HL-60 (cell line): ENCODE measurements around the gene KCNJ3.

ENCODE experiments used
- DNase-seq, 2 experiments: peaks; one replicate each; pipeline ENCODE4 v3.0.0-alpha.2; 2010 to 2020; ENCODE audit warnings: low read depth in 1 of 2, low spot score in 1 of 2
- H3K27ac ChIP-seq: fragments of 250-450 bp; sonication (Bioruptor Pico); replicated peaks from 2 replicates; pipeline ENCODE4 v1.5.1; 2020; ENCODE audit warnings: mild to moderate bottlenecking, moderate library complexity
- H3K27me3 ChIP-seq: fragments of 250-450 bp; sonication (Bioruptor Pico); 2 replicates; pipeline ENCODE4 v1.5.1; 2021; ENCODE audit warnings: mild to moderate bottlenecking, moderate library complexity; ENCODE audit not compliant: insufficient read depth, poor library complexity, severe bottlenecking
- H3K4me3 ChIP-seq: replicated peaks from 2 replicates; pipeline ENCODE4 v1.5.1; 2011; ENCODE audit warnings: mild to moderate bottlenecking, control low read depth, low read length; ENCODE audit not compliant: insufficient read depth
- GABPA ChIP-seq: IDR thresholded peaks from 2 replicates; pipeline ENCODE4 v1.6.1; 2012; ENCODE audit warnings: low read depth
- POLR2AphosphoS5 ChIP-seq: IDR thresholded peaks from 2 replicates; pipeline ENCODE4 v1.6.1; 2012; ENCODE audit warnings: low read depth
- REST ChIP-seq: IDR thresholded peaks from 2 replicates; pipeline ENCODE4 v1.6.1; 2012; ENCODE audit warnings: low read depth; ENCODE audit not compliant: insufficient replicate concordance
- SPI1 ChIP-seq: IDR thresholded peaks from 2 replicates; pipeline ENCODE4 v1.6.1; 2012; ENCODE audit warnings: low read depth, mild to moderate bottlenecking, borderline replicate concordance
- TF ChIP-seq, protein P1 (sequence below): IDR thresholded peaks from one replicate; pipeline ENCODE4 v1.5.1; 2011; ENCODE audit warnings: low read length, control low read depth, inconsistent platforms; ENCODE audit not compliant: insufficient read depth

KCNJ3 gene

GRCh38 chr2:154720651-154721050 lies 22.2 kb downstream of the KCNJ3 start:
- TF ChIP-seq, protein P1, sequence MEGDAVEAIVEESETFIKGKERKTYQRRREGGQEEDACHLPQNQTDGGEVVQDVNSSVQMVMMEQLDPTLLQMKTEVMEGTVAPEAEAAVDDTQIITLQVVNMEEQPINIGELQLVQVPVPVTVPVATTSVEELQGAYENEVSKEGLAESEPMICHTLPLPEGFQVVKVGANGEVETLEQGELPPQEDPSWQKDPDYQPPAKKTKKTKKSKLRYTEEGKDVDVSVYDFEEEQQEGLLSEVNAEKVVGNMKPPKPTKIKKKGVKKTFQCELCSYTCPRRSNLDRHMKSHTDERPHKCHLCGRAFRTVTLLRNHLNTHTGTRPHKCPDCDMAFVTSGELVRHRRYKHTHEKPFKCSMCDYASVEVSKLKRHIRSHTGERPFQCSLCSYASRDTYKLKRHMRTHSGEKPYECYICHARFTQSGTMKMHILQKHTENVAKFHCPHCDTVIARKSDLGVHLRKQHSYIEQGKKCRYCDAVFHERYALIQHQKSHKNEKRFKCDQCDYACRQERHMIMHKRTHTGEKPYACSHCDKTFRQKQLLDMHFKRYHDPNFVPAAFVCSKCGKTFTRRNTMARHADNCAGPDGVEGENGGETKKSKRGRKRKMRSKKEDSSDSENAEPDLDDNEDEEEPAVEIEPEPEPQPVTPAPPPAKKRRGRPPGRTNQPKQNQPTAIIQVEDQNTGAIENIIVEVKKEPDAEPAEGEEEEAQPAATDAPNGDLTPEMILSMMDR, result no peak
- no peak for TF ChIP-seq SPI1
- TF ChIP-seq REST, result no peak
- no peak for TF ChIP-seq GABPA
- no peak for TF ChIP-seq POLR2AphosphoS5
- Histone ChIP-seq H3K4me3 (no peak overlapping the region), H3K27me3 (no peaks in the 10 kb centered on the region), H3K27ac (no peak overlapping the region)
- DNase-seq, result no peak

DNA sequence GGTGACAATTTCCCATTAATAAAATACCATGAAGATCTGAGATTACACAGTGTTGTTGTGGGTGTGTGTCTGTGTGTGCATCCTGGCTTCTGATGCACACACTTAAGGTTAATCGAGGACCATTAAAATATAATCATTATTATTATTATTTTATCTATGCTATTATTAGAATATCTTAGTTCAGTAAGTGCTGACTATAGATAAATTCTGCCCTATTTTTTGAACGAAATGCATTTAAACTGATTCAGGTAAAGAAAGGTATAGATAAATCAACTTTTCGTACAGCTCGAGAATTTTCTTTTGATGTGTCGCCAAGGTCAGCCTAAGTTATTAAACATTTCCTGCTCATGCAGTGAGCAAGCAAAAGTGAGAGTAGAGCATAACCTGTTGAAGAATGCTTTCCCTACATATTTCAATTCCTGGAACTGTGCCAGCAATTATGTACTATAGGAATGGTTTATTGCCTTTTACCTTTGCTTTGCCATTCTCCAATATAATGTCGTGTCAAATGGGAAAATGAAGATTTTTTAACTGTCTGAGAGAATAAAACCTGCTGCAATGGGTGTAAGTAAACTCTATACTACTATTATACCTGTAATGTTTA lies 25.8 kb downstream of the KCNJ3 start:
- TF ChIP-seq GABPA (no peak), SPI1 (no peak), REST (no peak), POLR2AphosphoS5 (no peak)
- TF ChIP-seq, protein P1, result no peak
- no peak for DNase-seq
- H3K27ac ChIP-seq, result no peak overlapping the region
- H3K4me3 ChIP-seq, result no peak overlapping the region
- H3K27me3 ChIP-seq, result no peaks in the 10 kb centered on the region

DNA sequence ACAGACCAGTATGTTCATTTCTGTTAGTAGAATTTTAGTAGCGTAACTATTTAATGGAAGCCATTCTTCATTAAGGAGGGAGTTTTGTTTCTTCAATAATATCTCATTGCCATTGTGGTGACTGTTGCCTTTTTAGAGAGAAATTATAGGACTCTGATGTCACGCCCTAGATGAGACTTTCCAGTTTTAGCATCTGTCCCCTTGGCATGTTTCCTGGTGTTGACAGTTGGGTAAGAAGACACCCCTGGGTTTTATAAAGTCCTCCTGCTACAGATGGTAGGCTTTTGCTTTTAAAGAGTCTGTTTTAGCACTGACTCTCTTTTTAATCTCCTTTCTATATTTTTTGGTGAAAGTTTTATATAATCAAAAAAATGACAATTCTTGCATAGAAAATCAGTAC lies 41.9 kb downstream of the KCNJ3 start:
- no peaks in the 10 kb centered on the region for H3K27me3 ChIP-seq
- no peak for TF ChIP-seq GABPA
- TF ChIP-seq, protein P1, result no peak
- TF ChIP-seq SPI1, result no peak
- no peak for TF ChIP-seq REST
- TF ChIP-seq POLR2AphosphoS5, result no peak
- H3K27ac ChIP-seq, result no peak overlapping the region
- DNase-seq, result no peak
- H3K4me3 ChIP-seq, result no peak overlapping the region
